Measurements from ENCODE around the gene MIPOL1.

Gene MIPOL1

GRCh38 chr14:37590428-37591139, 392.8 kb downstream of the MIPOL1 start:
- no peak for DNase-seq

DNA sequence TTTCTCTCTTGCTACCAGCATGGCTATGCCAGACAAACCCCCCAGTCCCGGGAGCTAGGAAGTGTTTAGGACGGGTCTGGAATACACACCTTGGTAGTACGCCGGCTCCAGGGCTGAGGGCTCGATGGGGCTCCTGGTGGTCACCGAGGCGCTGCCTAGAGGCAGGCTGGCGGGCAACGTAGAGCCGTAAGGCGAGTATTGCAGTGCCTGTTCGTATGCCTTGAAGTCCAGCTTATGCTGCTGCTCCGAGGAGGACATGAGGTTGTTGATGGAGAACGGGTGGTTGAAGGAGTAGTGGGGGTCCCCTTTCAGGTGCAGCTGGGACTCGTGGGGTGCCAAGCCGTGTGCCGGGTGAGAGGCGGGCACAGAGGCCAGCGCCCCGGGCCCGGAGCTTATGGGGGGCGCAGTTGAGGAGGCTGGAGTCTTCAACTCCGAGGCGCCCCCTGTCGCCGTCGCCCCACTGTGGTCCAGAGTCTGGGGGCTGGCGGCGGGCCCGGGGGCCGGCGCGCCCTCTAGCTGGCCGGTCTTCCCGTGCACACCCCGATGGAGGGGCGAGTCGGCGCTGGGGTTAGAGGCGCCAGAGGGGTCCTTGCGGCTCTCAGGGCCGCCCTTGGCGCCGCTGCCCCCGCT, 393.7 kb downstream of the MIPOL1 start:
- DNase-seq, result no peak

DNA sequence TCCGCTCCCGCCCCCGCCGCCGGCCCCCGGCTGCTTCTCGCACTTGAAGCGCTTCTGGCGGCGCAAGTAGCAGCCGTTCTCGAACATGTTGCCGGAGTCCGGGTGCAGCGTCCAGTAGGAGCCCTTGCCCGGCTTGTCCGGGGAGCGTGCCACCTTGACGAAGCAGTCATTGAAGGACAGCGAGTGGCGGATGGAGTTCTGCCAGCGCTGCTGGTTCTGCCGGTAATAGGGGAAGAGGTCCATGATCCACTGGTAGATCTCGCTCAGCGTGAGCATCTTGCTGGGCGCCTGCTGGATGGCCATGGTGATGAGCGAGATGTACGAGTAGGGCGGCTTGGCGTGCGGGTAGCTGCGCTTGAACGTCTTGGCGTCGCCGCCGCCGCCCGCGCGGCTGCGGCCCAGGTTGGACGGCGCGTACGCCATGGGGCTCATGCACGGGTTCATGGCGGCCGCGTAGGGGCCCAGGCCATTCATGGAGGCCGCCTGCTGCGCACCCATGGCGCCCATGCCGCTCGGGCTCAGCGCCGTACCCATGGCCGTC, 394.3 kb downstream of the MIPOL1 start:
- no peak for DNase-seq

GRCh38 chr14:37592482-37593408, 395.0 kb downstream of the MIPOL1 start:
- no peak for DNase-seq

DNA sequence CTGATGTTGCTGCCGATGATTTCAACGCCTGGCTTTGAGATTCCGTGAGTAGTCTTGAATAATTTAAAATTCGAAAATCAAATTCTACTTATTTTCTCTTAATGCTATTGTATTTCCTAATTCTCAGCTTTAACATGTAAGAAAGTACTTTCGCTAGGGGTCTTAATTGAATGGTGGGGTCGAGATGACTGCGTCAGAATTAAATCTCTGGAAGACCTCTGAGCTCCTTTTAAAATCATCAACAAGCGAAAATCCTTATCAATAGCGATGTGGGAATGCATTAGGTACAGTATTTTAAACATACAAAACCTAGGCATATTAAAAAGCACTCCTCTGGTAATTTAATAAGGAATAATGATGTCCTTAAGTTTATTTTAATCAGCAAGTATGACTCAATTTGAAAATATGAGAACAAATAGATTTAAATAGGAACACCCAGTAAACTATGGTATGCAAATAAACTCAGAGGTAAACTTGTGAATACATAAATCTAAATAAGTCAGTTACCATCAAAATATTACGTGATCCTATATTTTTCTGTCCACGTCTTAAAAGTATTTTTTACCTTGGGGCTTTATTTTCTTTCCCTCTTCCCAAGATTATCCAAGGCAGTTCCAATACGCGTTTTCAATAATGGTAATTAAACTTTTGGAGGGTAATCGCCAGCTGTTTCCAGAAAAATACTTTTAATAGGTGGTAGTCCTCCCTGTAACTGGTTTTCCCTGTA, 395.9 kb downstream of the MIPOL1 start:
- no peak for DNase-seq

- no peak for DNase-seq
These were observed 396.7 kb downstream of the MIPOL1 start for GRCh38 chr14:37594238-37594970.

DNA sequence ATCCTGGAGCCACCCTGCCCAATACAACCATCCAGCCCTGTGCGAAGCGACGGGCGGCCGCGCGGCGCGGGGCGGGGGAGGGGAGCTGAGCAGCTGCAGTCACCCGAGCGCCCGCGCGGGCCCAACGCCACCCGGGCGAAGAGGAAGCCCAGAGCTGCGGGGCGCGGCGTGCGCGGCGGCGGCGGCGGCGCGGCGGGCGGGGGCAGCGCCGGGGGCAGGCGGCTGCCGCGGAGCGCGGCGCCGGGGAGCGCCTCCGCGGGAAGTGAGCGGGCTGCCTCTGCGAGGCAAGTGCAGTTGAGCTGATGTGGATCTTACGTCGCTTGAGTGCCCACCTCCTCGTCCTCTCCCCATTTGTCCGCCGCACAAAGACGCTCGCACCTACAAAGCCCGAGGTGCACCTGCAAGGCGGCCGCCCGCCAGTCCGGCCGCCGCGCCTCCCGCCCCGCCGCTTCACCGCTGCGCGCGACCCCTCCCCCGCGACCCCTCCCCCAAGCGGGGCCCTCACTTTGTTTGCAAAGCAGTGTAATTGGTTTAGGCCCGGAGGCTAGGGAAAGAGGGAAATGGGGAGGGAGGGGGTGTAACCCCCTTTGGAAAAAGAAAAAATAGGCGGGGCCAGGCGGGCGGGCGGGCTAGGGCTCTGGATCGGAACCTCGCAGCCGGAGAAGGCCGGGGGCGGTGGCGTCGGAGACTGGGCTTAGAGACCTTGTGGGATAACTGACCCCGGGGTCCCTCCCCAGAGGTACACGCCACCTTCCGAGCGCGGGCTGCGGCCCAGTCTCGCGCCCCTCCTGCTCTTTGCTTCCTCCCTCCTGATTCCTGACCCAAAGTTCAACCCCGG, 397.5 kb downstream of the MIPOL1 start, which contains the start of the genes FOXA1 and TTC6:
Gene FOXA1 (minus strand): TSS at position 279 of the 838 bp plus-strand sequence. CDS start 277 bp downstream, at position 2.
Gene TTC6 (plus strand): TSS at position 659 of the 838 bp plus-strand sequence. CDS start 26,436 bp downstream, outside the sequence.
- DNase-seq, result no peak

GRCh38 chr14:37595809-37596621, 398.3 kb downstream of the MIPOL1 start:
- peak; percentile 35 for DNase-seq

DNA sequence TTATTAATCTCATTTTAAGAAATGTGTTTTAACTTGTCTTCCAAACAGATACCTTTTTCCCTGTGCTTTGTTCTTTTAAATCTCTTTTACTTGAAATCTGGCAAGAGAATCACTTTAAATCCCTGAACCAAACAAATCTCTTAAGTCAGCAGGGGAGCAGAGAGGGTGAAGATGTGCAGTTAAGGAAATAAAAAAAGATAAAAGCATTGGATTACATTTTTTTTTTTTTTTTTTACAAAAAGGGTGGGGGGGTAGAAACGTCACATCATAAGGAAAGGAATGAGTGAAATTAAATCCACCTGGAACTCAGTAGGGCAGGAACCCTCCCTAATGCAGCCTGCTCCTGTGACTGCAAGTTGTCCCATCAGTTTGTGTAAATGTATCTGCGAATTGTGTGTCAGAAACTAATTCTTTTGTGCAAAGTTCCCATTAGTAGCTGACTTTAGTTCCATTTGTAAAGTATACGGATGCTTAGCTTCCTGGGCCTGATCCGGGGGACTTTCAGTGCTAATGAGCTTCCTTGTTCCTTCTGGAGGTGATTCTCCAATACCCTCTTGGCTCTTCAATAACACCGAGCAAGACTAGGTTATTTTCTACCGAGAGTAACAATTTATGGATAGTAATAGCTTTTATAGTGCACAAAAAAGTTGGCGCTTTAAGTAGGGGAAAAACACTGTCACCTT, 399.2 kb downstream of the MIPOL1 start:
- DNase-seq, result no peak

GRCh38 chr14:37597538-37597913, 399.8 kb downstream of the MIPOL1 start:
- DNase-seq, result no peak

DNA sequence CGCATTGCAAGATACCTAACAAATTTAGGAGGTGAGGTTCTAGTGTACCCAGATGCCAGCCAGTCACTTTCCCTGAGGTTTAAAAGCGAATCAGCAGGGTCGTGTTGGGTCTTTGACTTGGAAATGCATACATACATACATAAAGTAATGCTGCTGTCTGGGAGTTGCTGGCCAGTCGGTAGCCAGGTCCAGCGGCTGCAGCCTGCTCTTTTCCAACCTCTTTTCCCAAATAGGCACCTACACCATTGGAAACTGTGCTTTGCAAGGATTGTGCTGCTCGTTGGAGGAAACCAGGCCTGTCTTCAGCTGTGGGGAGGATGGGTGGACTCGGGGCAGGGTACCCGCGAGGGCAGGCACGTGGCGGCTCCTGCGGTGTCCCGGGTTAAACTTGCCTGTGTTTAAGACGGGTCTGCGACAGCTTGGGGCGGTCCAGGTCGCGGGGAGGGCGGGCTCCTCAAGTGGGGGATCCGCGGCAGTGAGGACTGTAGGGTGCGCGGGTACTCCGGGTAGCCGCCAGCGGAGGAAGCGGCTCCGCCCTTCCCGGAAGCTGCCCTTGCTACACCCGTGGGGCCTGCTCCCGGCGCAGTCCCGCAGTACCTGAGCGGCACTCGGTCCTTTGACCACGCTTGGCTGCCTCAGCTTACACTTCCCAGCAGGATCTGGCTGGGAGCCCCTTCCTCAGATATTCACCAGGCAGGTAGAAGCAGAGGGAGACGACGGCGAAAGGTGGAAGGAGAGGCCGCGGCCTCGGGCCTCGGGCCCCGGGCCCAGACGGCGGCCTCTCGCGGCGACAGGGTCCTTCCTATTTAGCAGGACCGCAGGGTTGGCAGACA, 400.4 kb downstream of the MIPOL1 start:
- DNase-seq, result no peak

DNA sequence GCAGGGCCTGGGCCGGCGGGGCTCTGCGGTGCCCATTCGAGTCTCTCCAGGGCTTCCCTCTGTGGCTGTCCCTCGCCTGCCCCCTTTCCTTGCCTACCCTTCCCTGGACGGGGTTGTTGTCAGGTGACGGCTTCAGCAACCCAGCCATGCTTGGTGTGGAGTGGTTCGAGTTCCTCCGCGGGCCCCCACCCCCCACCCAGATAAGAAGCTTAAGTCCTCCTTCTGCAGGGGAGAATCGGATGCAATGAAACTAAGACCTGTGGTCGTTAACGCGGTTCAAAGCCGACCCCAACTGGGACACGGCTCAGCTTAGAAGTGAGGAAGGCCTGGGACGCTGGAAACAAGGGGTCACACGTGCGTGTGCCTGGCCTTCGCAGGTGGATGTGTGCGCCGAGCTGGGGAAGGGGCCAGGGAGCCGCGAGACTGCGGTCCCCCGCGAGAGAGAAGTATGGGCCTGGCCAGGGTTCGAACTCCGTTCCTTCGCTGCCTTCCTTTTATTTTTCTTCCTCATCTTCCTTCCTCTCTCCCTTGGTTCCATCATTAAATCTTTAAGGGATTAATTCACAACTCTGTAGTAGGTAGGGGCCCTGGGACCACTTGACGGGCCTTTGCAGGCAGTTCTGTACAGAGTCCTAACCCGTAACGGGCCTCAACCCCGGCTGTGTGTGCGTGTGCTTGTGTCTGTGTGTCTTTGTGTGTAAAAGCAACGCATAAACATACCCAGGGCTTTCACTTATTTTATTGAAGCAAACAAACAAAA, 401.2 kb downstream of the MIPOL1 start:
- no peak for DNase-seq

DNA sequence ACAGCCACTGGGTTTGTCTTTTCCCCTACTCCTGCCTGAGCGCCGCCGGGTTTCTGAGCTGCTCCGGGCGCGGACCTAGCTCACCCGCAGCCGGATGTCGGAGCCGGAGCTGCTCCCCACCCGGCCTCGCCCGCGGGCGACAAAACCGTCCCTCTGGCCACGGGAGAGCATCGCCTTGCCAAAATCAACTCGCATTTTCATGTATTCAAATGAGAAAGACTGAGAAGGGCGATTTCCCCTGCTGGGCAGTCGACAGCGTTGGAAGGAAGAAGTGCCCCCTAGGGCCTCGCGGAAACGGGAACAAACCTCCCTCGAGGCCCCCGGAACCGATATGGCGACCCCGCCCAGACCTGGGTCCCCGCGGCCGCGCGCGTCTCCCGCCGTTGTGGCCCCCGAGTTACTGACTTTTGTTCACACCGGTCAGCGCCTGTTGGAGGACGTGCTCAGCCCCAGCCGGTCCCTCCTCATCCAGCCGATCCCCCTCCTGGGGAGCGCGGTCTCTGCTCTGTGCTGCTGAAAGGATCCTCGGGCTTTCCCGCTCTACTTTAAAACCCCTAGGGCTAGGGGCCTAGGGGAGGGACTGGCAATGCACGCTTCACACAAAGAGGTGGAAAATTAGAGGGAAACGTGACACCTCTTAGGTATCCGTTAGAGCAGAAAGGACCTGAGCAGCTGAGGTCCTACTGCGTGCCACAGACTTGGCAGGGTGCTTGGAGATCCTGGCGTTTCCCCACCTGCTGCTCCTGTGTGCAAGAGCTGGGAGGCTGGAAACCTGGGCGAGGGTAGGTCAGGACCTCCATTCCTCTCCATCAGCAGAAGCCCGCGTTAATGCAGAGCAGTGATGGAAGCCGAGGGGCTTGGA, 402.0 kb downstream of the MIPOL1 start:
- no peak for DNase-seq

GRCh38 chr14:37600880-37601741, 403.4 kb downstream of the MIPOL1 start:
- no peak for DNase-seq

DNA sequence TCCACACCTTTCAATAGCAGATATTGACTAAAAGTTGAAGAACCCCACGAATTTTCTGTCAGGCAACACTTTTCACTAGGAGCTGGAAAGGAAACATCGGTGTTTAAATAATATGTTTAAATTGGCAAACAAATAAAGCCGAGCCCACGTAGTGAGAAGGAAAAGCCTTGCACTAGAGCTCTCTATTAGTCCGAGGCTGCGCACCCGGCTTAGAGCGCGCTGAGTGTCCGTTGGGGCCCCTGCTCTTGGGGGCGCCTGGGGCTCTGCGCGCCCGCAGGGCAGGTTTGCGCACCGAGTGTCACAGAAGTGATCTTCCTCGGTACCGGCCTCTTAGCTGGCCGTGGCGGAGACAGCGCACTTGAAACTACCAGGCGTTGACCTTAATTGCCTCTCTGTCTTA, 404.1 kb downstream of the MIPOL1 start:
- DNase-seq, result no peak
